Heart right ventricle (tissue), 16 donors: ENCODE results near the gene SH3BGRL3. TPM values are rescaled to one million over a fixed set of nuclear protein-coding genes. Genes with fewer than 3 reads are reported as not detected.
A peak's percentile ranks its signal among the peaks of the same experiment; 100 is the strongest.

ENCODE experiments used
- ATAC-seq, 8 donors: fragments of 200-7000 bp; cut with Tn5 transposase; one replicate each; pipeline ENCODE4 v1.9.1; 2020; ENCODE audit warnings: mild to moderate bottlenecking in 8 of 8, moderate library complexity in 8 of 8, moderate number of reproducible peaks in 1 of 8
- DNase-seq, 2 donors: peaks; one replicate each; pipeline ENCODE4 v3.0.0-alpha.2; 2020
- H3K27ac ChIP-seq, 10 donors: fragments of 200-600 bp; sonication (generic) in 2 of 10; one replicate each; pipeline versions ENCODE4 v1.5.0 to v1.8.0; 2020 to 2022; ENCODE audit warnings: mild to moderate bottlenecking in 3 of 10
- H3K27me3 ChIP-seq, 7 donors: fragments of 200-600 bp; one replicate each; pipeline ENCODE4 v1.8.0; 2021 to 2022; ENCODE audit warnings: mild to moderate bottlenecking in 2 of 7
- H3K36me3 ChIP-seq, 9 donors: fragments of 200-600 bp; sonication (generic) in 1 of 9; one replicate each; pipeline versions ENCODE4 v1.5.0 to v1.8.0; 2020 to 2022; ENCODE audit warnings: mild to moderate bottlenecking in 2 of 9
- H3K4me1 ChIP-seq, 9 donors: fragments of 200-600 bp; sonication (generic) in 1 of 9; one replicate each; pipeline versions ENCODE4 v1.5.0 to v1.8.0; 2020 to 2022; ENCODE audit warnings: mild to moderate bottlenecking in 4 of 9
- H3K4me3 ChIP-seq, 10 donors: fragments of 200-600 bp; sonication (generic) in 2 of 10; one replicate each; pipeline versions ENCODE4 v1.5.0 to v1.8.0; 2020 to 2022; ENCODE audit warnings: mild to moderate bottlenecking in 7 of 10, moderate library complexity in 2 of 10
- H3K9me3 ChIP-seq, 11 donors: fragments of 200-600 bp in 10 of 11; sonication (generic) in 2 of 11; one replicate each; pipeline versions ENCODE4 v1.5.0 to v1.8.0; 2013 to 2022; ENCODE audit warnings: mild to moderate bottlenecking in 2 of 11, control low read depth in 1 of 11, moderate library complexity in 1 of 11
- CTCF ChIP-seq, 9 donors: fragments of 200-600 bp; sonication (generic) in 2 of 9; IDR thresholded peaks; one replicate each; pipeline versions ENCODE4 v1.5.0 to v1.8.0; 2021 to 2022; ENCODE audit warnings: antibody characterized with exemption in 9 of 9, mild to moderate bottlenecking in 5 of 9, moderate library complexity in 1 of 9
- WGBS, 2 donors: extraction: QIAGEN DNeasy Blood & Tissue Kit; methylation state at CpG; one replicate each; pipeline ENCODE4 v1.1.7; 2013; ENCODE audit warnings: inconsistent platforms in 1 of 2; 5-methylcytosine and 5-hydroxymethylcytosine counted together
- intact Hi-C, 10 donors: fragments of 100-400 bp; cut with DNase I; formaldehyde crosslinking; loops; one replicate each; pipeline versions ENCODE4 v1.11.1 to v1.14.2; 2022
- polyA plus RNA-seq, 2 donors: library from polyadenylated mRNA; stranded (reverse); fragments of 200-250 nt; gene quantifications; one replicate each; pipeline ENCODE4 v1.2.3, GENCODE V29; 2013
- total RNA-seq, 10 donors: library from RNA; stranded (reverse); fragmentation: NEBNext Ultra II Directional in 3 of 10; extraction: Animal tissue kit (Norgen Biotek cat#: 25700) in 3 of 10; gene quantifications; one replicate each; pipeline versions ENCODE4 v1.2.1 to v1.2.4, GENCODE V29; 2021 to 2023
- donor health status: Arrhythmogenic right ventricular cardiomyopathy.
- donor health status: ischemic (EF 13 %, LVEDD 7.1; RV severe dilation, severe dysfunction).
- donor health status: healthy with polysubstance abuse.
- donor health status: DM: no; HTN: yes; CAD: no.
- donor health status: DM: no; HTN: no; CAD: no.
- donor health status: ischemic (EF 25% LVEDD 6.9; RV normal size, moderate dysfunction).
- donor health status: ischemic (EF 25% LVEDD 5.7; RV mildly dilated, moderate dysfunction).
- donor health status: healthy.
- donor health status: DM: yes; HTN: yes; CAD: no.
- donor health status: Ischemic cardiomyopathy.
- donor health status: ischemic (EF 35%, LVEDD 5.7; RV mildly dilated, moderate dysfunction).
- donor health status: nonischemic (EF 11% LVEDD 7.7; RV severe dilation, severe dysfunction).
- donor health status: DM: yes; HTN: yes; CAD: no.
- donor health status: PGD.
- donor health status: ischemic (EF 29% LVEDD 5.4; RV normal size, mild dysfunction).
- donor health status: nonischemic (EF 23%, LVEDD 6.1; RV moderate dilation, normal function).

The SH3BGRL3 gene
- total and polyA plus RNA-seq, 12 donors: 18.4 to 153 (median 28.6) TPM

- no peak for ATAC-seq
- 58 to 61% methylated on average over 1 of the region's 1 CpG for WGBS, 2 donors
- H3K4me1 ChIP-seq: peaks cover 21 to 91% (median 67%) of the 10 kb centered on the region in 9 donors
- peak overlapping the region in 9 of 10 donors; percentile 31 to 100 (median 95) for H3K27ac ChIP-seq
- no peak overlapping the region for H3K4me3 ChIP-seq
- H3K36me3 ChIP-seq: peaks cover 0 to 58% (median 0%) of the 10 kb centered on the region in 9 donors
- H3K27me3 ChIP-seq: no peaks in the 10 kb centered on the region
- DNase-seq: no peak
- intact Hi-C loops: loop anchor here in 3 of 10 donors (2.0 to 5.0 kb wide), 2 partner anchors 43 to 45 kb away; no protein-coding TSS in a partner anchor
- no peak for TF ChIP-seq CTCF (IDR thresholded peaks at IDR 0.05)
- no peaks in the 10 kb centered on the region for H3K9me3 ChIP-seq
Observed at GRCh38 chr1:26277719-26278118, 2.2 kb upstream of the SH3BGRL3 start.

GRCh38 chr1:26278303-26278702 is 1.6 kb upstream of the SH3BGRL3 start:
- Histone ChIP-seq H3K4me3 (no peak overlapping the region), H3K27me3 (no peaks in the 10 kb centered on the region), H3K36me3 (peaks cover 0 to 58% (median 0%) of the 10 kb centered on the region in 9 donors), H3K9me3 (no peaks in the 10 kb centered on the region), H3K4me1 (peaks cover 21 to 97% (median 67%) of the 10 kb centered on the region in 9 donors), H3K27ac (peak overlapping the region in 9 of 10 donors; percentile 17 to 100 (median 95))
- no peak for TF ChIP-seq CTCF (IDR thresholded peaks at IDR 0.05)
- ATAC-seq (peak in 1 of 8 donors; percentile 1), DNase-seq (no peak)
- 53 to 63% methylated on average over 4 of the region's 4 CpGs for WGBS, 2 donors
- intact Hi-C loops: loop anchor here in 2 of 10 donors (5.0 kb wide), 1 partner anchor 44 kb away; no protein-coding TSS in a partner anchor

- DNase-seq (no peak), ATAC-seq (peak in 2 of 8 donors; percentile 1 to 3)
- Histone ChIP-seq H3K4me3 (peak overlapping the region; percentile 58 to 99 (median 82)), H3K9me3 (no peaks in the 10 kb centered on the region), H3K27me3 (no peaks in the 10 kb centered on the region), H3K27ac (peak overlapping the region; percentile 86 to 100 (median 95)), H3K36me3 (peaks cover 0 to 62% (median 0%) of the 10 kb centered on the region in 9 donors), H3K4me1 (peaks cover 21 to 99% (median 69%) of the 10 kb centered on the region in 9 donors)
- intact Hi-C loops: loop anchor here in 2 of 10 donors (5.0 kb wide), 1 partner anchor 43 kb away; no protein-coding TSS in a partner anchor
- no peak for TF ChIP-seq CTCF (IDR thresholded peaks at IDR 0.05)
- 51 to 52% methylated on average over 9 of the region's 9 CpGs for WGBS, 2 donors
Observed at GRCh38 chr1:26278724-26279455, 996 bp upstream of the SH3BGRL3 start.

- Histone ChIP-seq H3K27me3 (no peaks in the 10 kb centered on the region), H3K4me3 (peak overlapping the region; percentile 58 to 99 (median 82)), H3K9me3 (no peaks in the 10 kb centered on the region), H3K4me1 (peaks cover 23 to 99% (median 74%) of the 10 kb centered on the region in 9 donors), H3K36me3 (peaks cover 0 to 56% (median 0%) of the 10 kb centered on the region in 9 donors), H3K27ac (peak overlapping the region; percentile 86 to 100 (median 95))
- DNase-seq (no peak), ATAC-seq (peak in 2 of 8 donors; percentile 1 to 3)
- no peak for TF ChIP-seq CTCF (IDR thresholded peaks at IDR 0.05)
- WGBS, 2 donors: 32 to 33% methylated on average over 20 of the region's 20 CpGs
- intact Hi-C loops: no loop called here
Observed at GRCh38 chr1:26280333-26281042, 602 bp downstream of the SH3BGRL3 start.
